GM12892 (cell line): ENCODE results near the gene GAK.

Experiments used
- DNase-seq: peaks from one replicate; pipeline ENCODE4 v3.0.0; 2011; ENCODE audit not compliant: insufficient read length
- FAIRE-seq: peaks from 2 replicates; lab custom pipeline; 2011; peaks lifted over from hg19 to GRCh38; lab: Jason Lieb, UNC
- POLR2A ChIP-seq: IDR thresholded peaks from 2 replicates; pipeline ENCODE4 v1.6.1; 2011; ENCODE audit warnings: low read depth, low read length, control low read depth
- POLR2AphosphoS5 ChIP-seq: IDR thresholded peaks from 2 replicates; pipeline ENCODE4 v1.6.1; 2011; ENCODE audit warnings: low read depth, low read length, control low read depth
- TAF1 ChIP-seq: IDR thresholded peaks from 2 replicates; pipeline ENCODE4 v1.6.1; 2011; ENCODE audit warnings: low read depth, mild to moderate bottlenecking, control low read depth, low read length, borderline replicate concordance

Gene GAK

DNA sequence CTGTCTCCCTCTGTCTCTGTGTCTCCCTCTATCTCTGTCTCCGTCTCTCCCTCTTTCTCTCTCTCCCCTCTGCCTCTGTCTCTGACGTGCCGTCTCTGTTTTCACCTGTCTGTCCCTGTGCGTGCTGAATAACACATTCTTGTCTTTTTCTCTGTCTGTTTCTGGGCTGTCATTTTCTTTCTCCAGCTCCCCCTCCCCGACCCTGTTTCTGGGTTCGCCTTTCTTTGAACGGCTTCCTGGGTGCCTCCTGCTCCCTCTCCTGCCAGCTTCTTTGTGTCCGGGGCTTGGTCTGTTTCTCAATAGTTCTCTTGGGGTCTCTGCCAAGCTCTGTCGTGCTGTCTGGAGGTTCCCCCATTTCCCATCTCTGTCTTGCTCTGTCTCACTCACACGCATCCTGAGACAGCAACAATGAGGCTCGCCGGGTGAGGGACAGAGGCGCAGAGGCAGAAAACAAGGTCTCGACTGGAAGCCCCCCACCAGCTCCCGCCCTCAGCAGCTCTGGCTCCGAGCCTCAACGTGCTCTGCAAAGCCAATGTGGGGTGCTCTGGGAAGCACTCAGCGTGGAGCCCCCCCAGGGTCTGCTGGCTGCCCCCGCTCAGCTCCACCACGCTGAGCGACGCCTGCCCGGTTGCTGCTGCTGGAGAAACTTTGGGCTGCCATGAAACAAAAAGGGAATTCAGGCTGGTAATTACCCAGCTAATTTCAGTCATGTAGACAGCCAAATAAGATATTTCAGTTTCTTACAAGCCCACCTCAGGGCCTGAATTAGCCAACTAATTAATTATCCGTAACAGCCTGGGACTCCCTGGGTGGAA is 109.5 kb downstream of the GAK start:
- TF ChIP-seq POLR2A (no peak), TAF1 (no peak), POLR2AphosphoS5 (no peak)
- no peak for FAIRE-seq
- DNase-seq, result no peak

DNA sequence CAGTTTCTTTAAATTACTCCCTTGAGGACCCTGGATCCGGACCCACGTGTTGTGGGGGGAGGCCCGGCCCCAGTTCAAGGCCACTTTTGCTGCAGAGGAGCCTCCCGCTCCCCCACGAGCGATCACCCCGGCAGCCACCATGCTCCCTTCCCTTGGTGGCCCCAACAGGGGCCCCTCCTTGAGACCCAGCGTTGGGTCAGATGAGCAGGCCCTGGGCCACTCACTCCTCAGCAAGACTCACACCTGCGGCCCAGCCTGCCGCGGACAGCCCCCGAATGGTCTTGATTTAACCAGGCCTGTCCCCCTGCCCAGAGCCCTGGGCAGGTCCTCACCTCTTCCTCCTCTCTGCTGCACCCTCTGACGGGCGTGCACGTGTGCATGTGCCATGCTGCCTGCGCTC is 110.5 kb downstream of the GAK start:
- TF ChIP-seq POLR2AphosphoS5 (no peak), POLR2A (no peak), TAF1 (no peak)
- DNase-seq (no peak), FAIRE-seq (no peak)

DNA sequence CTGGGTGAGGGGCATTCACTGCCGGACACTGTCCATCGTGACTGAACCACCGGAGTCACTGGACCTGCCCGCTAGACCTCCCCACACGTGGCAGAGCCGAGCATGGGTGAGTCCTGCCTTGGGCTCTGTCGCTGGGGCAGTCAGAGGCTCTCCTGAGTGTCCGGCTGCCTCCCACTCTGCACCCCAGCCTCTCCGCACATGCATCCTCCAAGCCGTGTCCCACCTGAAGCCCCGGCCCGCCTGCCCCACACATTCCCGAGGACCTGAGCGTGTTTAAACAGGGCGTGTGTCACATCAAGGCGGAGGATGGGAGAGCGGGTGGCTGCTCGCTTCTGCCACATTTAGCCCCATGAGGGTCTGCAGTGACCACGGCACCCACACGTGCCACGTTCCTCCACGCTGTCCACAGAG is 110.9 kb downstream of the GAK start:
- no peak for FAIRE-seq
- DNase-seq, result no peak
- TF ChIP-seq POLR2A (no peak), POLR2AphosphoS5 (no peak), TAF1 (no peak)

DNA sequence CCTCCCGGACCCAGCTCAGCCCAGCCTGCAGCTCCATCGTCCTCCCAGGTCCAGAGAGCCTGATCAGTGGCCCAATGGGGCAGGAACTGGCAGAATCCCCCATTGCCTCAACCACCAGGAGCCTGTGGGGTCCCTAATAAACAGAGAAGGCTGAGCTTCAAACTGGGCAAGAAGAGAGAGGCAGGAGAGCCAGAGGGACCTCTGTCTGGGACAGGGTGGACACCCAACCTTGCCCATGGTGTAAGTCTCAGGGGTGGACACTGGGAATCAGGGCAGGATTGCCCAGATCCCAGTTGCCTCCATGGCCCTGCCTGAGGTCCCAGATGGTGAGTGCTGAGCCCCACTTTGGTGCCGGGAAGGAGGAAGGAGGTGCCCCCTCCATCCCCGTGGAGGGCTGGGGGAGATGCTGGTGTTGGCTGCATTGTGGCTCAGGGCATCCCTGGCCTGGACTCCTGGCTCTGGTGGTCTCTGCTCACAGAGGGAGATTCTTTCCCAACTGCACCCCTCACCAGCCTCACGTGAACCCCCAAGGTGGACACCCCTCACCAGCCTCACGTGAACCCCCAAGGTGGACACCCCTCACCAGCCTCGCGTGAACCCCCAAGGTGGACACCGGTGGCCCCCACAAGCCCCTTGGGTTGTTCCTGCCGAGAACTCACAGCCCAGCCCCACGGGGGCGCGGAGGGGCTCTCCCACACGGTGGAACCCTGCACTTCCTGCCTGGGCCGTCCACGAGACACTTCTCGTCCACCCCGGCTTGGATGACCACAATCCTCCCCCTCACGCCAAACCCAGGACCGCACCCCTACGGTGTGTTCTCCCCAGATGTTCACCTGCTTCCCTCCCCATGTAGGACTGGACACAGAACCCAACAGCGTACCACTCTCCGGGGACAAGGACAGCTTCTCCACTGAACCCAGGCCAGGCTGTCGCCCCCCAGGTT is 111.6 kb downstream of the GAK start:
- TF ChIP-seq POLR2A (no peak), TAF1 (no peak), POLR2AphosphoS5 (no peak)
- DNase-seq (no peak), FAIRE-seq (no peak)

GRCh38 chr4:819401-820229 is 112.5 kb downstream of the GAK start:
- FAIRE-seq (no peak), DNase-seq (no peak)
- TF ChIP-seq TAF1, result no peak
- TF ChIP-seq POLR2A, result no peak
- TF ChIP-seq POLR2AphosphoS5, result no peak

DNA sequence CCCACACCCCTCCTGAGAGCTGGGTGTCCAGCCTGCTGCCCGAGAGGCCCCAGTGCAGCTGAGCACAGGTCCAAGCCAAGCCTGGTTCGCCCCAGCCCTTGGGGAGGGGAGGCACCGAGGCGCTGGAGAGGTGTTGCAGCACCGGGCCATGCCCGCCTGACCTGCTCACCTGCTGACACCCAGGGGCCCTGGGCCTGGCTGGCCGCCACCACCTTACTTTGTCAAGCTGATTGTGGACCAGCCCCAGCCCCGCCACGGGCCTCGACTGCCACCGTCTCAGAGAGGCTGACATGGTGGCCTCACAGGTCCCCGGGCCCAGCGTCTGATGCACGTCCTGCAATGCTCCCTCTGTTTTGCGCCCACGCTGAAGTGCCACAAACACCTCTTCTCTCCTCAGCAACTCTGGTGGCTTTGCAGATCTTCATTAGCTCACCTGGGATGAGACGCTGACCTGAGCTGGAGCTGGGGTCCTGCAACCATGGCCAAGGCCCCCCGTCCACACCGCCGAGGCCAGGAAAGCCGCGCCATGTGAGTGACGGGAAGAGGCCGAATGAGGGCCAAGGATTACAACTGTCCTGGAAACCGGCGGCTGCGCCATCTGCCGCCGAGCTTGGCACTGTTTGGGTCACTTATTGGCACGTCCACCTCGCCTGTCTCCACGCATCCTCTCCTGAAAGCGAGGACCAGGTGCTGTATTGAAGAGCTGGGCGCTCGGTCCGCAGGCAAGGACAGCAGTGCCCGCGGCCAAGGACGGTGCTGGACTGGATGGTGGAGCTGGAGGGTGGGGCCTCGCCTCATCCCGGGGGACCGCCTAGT is 113.8 kb downstream of the GAK start:
- TF ChIP-seq POLR2A (no peak), POLR2AphosphoS5 (no peak), TAF1 (no peak)
- DNase-seq, result no peak
- no peak for FAIRE-seq

GRCh38 chr4:815464-816146 is 116.5 kb downstream of the GAK start:
- DNase-seq (no peak), FAIRE-seq (no peak)
- TF ChIP-seq TAF1 (no peak), POLR2AphosphoS5 (no peak), POLR2A (no peak)

GRCh38 chr4:814312-814850 is 117.7 kb downstream of the GAK start:
- FAIRE-seq (no peak), DNase-seq (no peak)
- TF ChIP-seq POLR2AphosphoS5, result no peak

- FAIRE-seq (no peak), DNase-seq (no peak)
- TF ChIP-seq POLR2A (no peak), TAF1 (no peak), POLR2AphosphoS5 (no peak)
These were observed 118.2 kb downstream of the GAK start for GRCh38 chr4:813900-814299.

GRCh38 chr4:808860-809570 is 123.1 kb downstream of the GAK start:
- TF ChIP-seq POLR2AphosphoS5, result no peak
- TF ChIP-seq POLR2A, result no peak
- no peak for TF ChIP-seq TAF1
- no peak for DNase-seq
- no peak for FAIRE-seq
